K562 (cell line): ENCODE data around the gene CCDC9B. TPM values are rescaled to one million over a fixed set of nuclear protein-coding genes. Genes with fewer than 3 reads are reported as not detected.

Source experiments
- ATAC-seq: fragments of 200-7000 bp; cut with Tn5 transposase; 3 replicates; pipeline ENCODE4 v1.9.1; 2020; ENCODE audit warnings: moderate library complexity
- BruUV-seq: library from RNA; stranded (reverse); fragments of 400-500 nt; replicated peaks from 2 replicates; lab custom pipeline; 2021; lab: Mats Ljungman, UMichigan
- CTCF ChIA-PET: fragments of 300-600 bp; formaldehyde crosslinking; extraction: SDS; loops from one replicate; lab custom pipeline; 2021; ENCODE audit warnings: low intra/inter-chr PET ratio; lab: Yijun Ruan, JAX
- POLR2A ChIA-PET: fragments of 300-600, 350-650 bp; sonication (Branson Sonifier 250); formaldehyde crosslinking; extraction: SDS; loops from one replicate; lab custom pipeline; 2021; ENCODE audit warnings: antibody characterized with exemption, inconsistent platforms; lab: Yijun Ruan, JAX
- DNase-seq, 4 experiments: peaks; one replicate each; pipeline versions ENCODE4 v3.0.0 to v3.0.0-alpha.2; 2011 to 2018; ENCODE audit warnings: low spot score in 3 of 4, mixed read lengths in 3 of 4; ENCODE audit errors: extremely low read depth in 1 of 4
- FAIRE-seq: peaks from 2 replicates; lab custom pipeline; 2011; peaks lifted over from hg19 to GRCh38; lab: Jason Lieb, UNC
- H2AFZ ChIP-seq: 2 replicates; pipeline ENCODE4 v1.6.0; 2011; ENCODE audit warnings: low read depth, low read length, control low read depth, inconsistent platforms
- H3K27ac ChIP-seq: fragments of 200-600 bp; 3 replicates; pipeline ENCODE4 v1.8.0; 2011; ENCODE audit warnings: low read depth, mild to moderate bottlenecking, control low read depth, inconsistent platforms, low read length, moderate library complexity, mixed read lengths; ENCODE audit errors: extremely low read depth
- H3K27me3 ChIP-seq, 2 experiments: fragments of 300-600 bp in 1 of 2; 2 replicates in 1 of 2; 3 replicates in 1 of 2; pipeline versions ENCODE4 v1.6.0 to v1.8.0; 2011; ENCODE audit warnings: inconsistent platforms in 2 of 2, low read length in 2 of 2, mild to moderate bottlenecking in 1 of 2, mixed read lengths in 1 of 2, moderate library complexity in 1 of 2; ENCODE audit not compliant: control insufficient read depth in 2 of 2, insufficient read depth in 2 of 2
- H3K36me3 ChIP-seq: fragments of 300-600 bp; 3 replicates; pipeline ENCODE4 v1.8.0; 2011; ENCODE audit warnings: mild to moderate bottlenecking, low read length, inconsistent platforms; ENCODE audit not compliant: control insufficient read depth, insufficient read depth
- H3K4me1 ChIP-seq, 2 experiments: fragments of 200-600 bp in 1 of 2; replicated peaks in 1 of 2; 2 replicates in 1 of 2; 3 replicates in 1 of 2; pipeline versions ENCODE4 v1.5.1 to v1.8.0; 2011; ENCODE audit warnings: inconsistent platforms in 2 of 2, low read length in 2 of 2, mild to moderate bottlenecking in 1 of 2, mixed read lengths in 1 of 2, moderate library complexity in 1 of 2; ENCODE audit not compliant: control insufficient read depth in 2 of 2, insufficient read depth in 2 of 2
- H3K4me2 ChIP-seq: 2 replicates; pipeline ENCODE4 v1.6.1; 2011; ENCODE audit warnings: low read length, control low read depth, inconsistent platforms, mixed read lengths; ENCODE audit not compliant: insufficient read depth
- H3K4me3 ChIP-seq: fragments of 200-600 bp; sonication (generic), shearing (Covaris generic); 2 replicates; pipeline ENCODE4 v1.5.1; 2016; ENCODE audit warnings: control low read depth, inconsistent platforms
- H3K79me2 ChIP-seq: fragments of 200-600 bp; 3 replicates; pipeline ENCODE4 v1.8.0; 2011; ENCODE audit warnings: low read length, inconsistent platforms; ENCODE audit not compliant: control insufficient read depth, insufficient read depth
- H3K9ac ChIP-seq, 2 experiments: 2 replicates each; pipeline versions ENCODE4 v1.6.0 to v1.6.1; 2011; ENCODE audit warnings: low read depth in 2 of 2, low read length in 2 of 2, control low read depth in 1 of 2, inconsistent platforms in 1 of 2, mild to moderate bottlenecking in 1 of 2, mixed read lengths in 1 of 2; ENCODE audit not compliant: insufficient read depth in 1 of 2
- H3K9me1 ChIP-seq: one replicate; pipeline ENCODE4 v1.6.0; 2011; ENCODE audit warnings: inconsistent platforms, mild to moderate bottlenecking, low read length, moderate library complexity; ENCODE audit not compliant: control insufficient read depth, insufficient read depth
- H3K9me3 ChIP-seq: replicated peaks from 2 replicates; pipeline ENCODE4 v1.5.1; 2011; ENCODE audit warnings: low read depth, low read length, inconsistent platforms; ENCODE audit not compliant: control insufficient read depth, insufficient read depth
- H4K20me1 ChIP-seq: replicated peaks from 2 replicates; pipeline ENCODE4 v1.6.1; 2011; ENCODE audit warnings: low read length, inconsistent platforms, mixed read lengths; ENCODE audit not compliant: control insufficient read depth, insufficient read depth
- CAMTA2 ChIP-seq: fragments of 250-450 bp; sonication (Bioruptor Pico); conservative IDR thresholded peaks from 2 replicates; pipeline ENCODE4 v1.5.1; 2022
- NRF1 ChIP-seq, 2 experiments: fragments of 450-650 bp; IDR thresholded peaks in 1 of 2; conservative IDR thresholded peaks in 1 of 2; 2 replicates each; pipeline ENCODE4 v1.6.1; 2014; ENCODE audit warnings: mild to moderate bottlenecking in 2 of 2
- PPARD ChIP-seq: fragments of 250-450 bp; sonication (Bioruptor Pico); IDR thresholded peaks from 2 replicates; pipeline ENCODE4 v1.8.0; 2022; ENCODE audit warnings: inconsistent platforms, mild to moderate bottlenecking, moderate library complexity
- TGIF2 ChIP-seq: sonication (generic); formaldehyde crosslinking; IDR thresholded peaks from 2 replicates; pipeline ENCODE4 v1.8.1; 2022; ENCODE audit warnings: mild to moderate bottlenecking, missing genetic modification reagents, moderate library complexity
- ZC3H11A ChIP-seq: IDR thresholded peaks from 2 replicates; pipeline ENCODE4 v1.6.1; 2012; ENCODE audit warnings: low read depth, low read length, improper control_type of control experiment
- ZNF121 ChIP-seq: sonication (generic); formaldehyde crosslinking; conservative IDR thresholded peaks from 2 replicates; pipeline ENCODE4 v1.8.0; 2022; ENCODE audit warnings: missing genetic modification reagents
- ZNF124 ChIP-seq: sonication (generic); formaldehyde crosslinking; IDR thresholded peaks from 2 replicates; pipeline ENCODE4 v1.8.1; 2022; ENCODE audit warnings: missing genetic modification reagents
- ZNF551 ChIP-seq: fragments of 250-450 bp; sonication (Bioruptor Pico); IDR thresholded peaks from 2 replicates; pipeline ENCODE4 v1.5.0; 2021; ENCODE audit warnings: mild to moderate bottlenecking, moderate library complexity
- WGBS: fragments of 100-300 bp; shearing (Covaris generic); methylation state at CpG from one replicate; pipeline ENCODE4 v1.1.6; 2016; ENCODE audit warnings: low coverage, mixed read lengths; ENCODE audit not compliant: insufficient coverage; ENCODE audit errors: missing lambda C conversion rate; 5-methylcytosine and 5-hydroxymethylcytosine counted together
- in situ Hi-C: fragments of 300-500 bp; cut with MboI; formaldehyde crosslinking; loops from 4 replicates; pipeline ENCODE4 v1.15.0; 2018; ENCODE audit warnings: inconsistent platforms, mixed read lengths
- intact Hi-C: fragments of 100-400 bp; cut with micrococcal nuclease; formaldehyde crosslinking; loops from 2 replicates; pipeline ENCODE4 v1.14.2; 2022
- polyA plus RNA-seq, 8 experiments: library from polyadenylated mRNA; depleted of rRNA in 4 of 8; stranded (reverse) in 5 of 8; unstranded in 3 of 8; fragments of >200 nt; fragmentation: Nextera tagmentation in 2 of 8; fragmentation: Illumina TruSeq in 1 of 8; extraction: Ambion mirVana in 2 of 8; extraction: Trizol in 1 of 8; gene quantifications; 2 replicates each; pipeline versions ENCODE4 v1.2.1 to v1.2.3, GENCODE V29; 2011 to 2014; ENCODE audit warnings: inconsistent platforms in 1 of 8, missing spikeins in 1 of 8
- total RNA-seq, 7 experiments: library from RNA; depleted of rRNA in 6 of 7; stranded (reverse); fragments of >200 nt in 6 of 7; fragmentation: Illumina TruSeq in 2 of 7; extraction: Trizol in 2 of 7; gene quantifications; 2 replicates each; pipeline versions ENCODE4 v1.2.1 to v1.2.3, GENCODE V29; 2011 to 2021; ENCODE audit warnings: low replicate concordance in 1 of 7
- TF ChIP-seq, protein P1 (sequence below): IDR thresholded peaks from 2 replicates; pipeline ENCODE4 v1.6.1; 2012; ENCODE audit warnings: low read depth, low read length, improper control_type of control experiment, borderline replicate concordance
- TF ChIP-seq, protein P2 (sequence below), 2 experiments: IDR thresholded peaks; 2 replicates each; pipeline ENCODE4 v1.6.1; 2012; ENCODE audit warnings: improper control_type of control experiment in 2 of 2, low read depth in 2 of 2, low read length in 2 of 2, borderline replicate concordance in 1 of 2

Gene CCDC9B
- total and polyA plus RNA-seq, 9 of the 15 experiments (the other 6 are each of a cell fraction or from before 2014, with no cell fraction given), result 0.01 to 0.47 (median 0.15) TPM; not detected in 1

DNA sequence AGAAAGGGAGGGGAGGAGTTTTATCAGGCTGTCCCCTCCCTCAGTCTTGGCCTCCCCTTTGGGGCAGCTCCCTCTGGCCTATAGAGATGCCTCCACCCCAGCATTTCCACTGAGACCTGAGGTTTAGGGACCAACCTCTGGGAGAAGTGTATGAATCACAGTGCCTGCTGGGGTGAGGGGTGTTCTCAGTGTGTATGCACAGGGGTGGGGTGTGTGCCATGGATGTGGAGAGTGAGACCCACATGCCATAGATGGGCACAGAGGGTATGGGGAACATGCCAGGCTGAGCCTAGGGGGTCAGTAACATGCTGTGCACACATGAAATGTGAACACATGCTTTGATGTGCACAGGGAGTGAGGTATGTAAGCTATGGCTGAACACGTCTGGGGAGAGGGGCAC lies 45.4 kb downstream of the CCDC9B start:
- H3K4me1 ChIP-seq, result peaks cover 0 to 31% of the 10 kb centered on the region in 2 experiments; a peak in 3 of 5 replicates
- 20% methylated on average over 1 of the region's 1 CpG for WGBS
- no peak overlapping the region for H3K4me3 ChIP-seq
- DNase-seq, result no peak
- no peak overlapping the region for H2AFZ ChIP-seq
- BruUV-seq, result no TSS peak
- no peaks in the 10 kb centered on the region for H3K79me2 ChIP-seq
- intact Hi-C loops, result no loop called here
- FAIRE-seq, result no peak
- no peaks in the 10 kb centered on the region for H3K9me1 ChIP-seq
- in situ Hi-C loops, result no loop called here
- no peaks in the 10 kb centered on the region for H3K9me3 ChIP-seq
- POLR2A ChIA-PET, result interaction anchor here (0.8 kb wide), 1 partner anchor 69 kb away, joined by 3 read pairs; no protein-coding TSS in a partner anchor
- no peak overlapping the region for H3K27ac ChIP-seq
- H3K9ac ChIP-seq, result no peak overlapping the region
- TF ChIP-seq PPARD (no peak), ZNF121 (CRISPR knock-in tag) (no peak), TGIF2 (CRISPR knock-in tag) (no peak), CAMTA2 (CRISPR knock-in tag) (no peak), ZC3H11A (no peak), ZNF551 (no peak), ZNF124 (CRISPR knock-in tag) (no peak), NRF1 (conservative IDR thresholded peaks at IDR 0.05 in 1 of 2, IDR thresholded peaks at IDR 0.05 in 1 of 2) (no peak)
- TF ChIP-seq, protein P1, sequence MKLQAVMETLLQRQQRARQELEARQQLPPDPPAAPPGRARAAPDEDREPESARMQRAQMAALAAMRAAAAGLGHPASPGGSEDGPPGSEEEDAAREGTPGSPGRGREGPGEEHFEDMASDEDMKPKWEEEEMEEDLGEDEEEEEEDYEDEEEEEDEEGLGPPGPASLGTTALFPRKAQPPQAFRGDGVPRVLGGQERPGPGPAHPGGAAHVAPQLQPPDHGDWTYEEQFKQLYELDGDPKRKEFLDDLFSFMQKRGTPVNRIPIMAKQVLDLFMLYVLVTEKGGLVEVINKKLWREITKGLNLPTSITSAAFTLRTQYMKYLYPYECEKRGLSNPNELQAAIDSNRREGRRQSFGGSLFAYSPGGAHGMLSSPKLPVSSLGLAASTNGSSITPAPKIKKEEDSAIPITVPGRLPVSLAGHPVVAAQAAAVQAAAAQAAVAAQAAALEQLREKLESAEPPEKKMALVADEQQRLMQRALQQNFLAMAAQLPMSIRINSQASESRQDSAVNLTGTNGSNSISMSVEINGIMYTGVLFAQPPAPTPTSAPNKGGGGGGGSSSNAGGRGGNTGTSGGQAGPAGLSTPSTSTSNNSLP, result no peak
- TF ChIP-seq, protein P2, sequence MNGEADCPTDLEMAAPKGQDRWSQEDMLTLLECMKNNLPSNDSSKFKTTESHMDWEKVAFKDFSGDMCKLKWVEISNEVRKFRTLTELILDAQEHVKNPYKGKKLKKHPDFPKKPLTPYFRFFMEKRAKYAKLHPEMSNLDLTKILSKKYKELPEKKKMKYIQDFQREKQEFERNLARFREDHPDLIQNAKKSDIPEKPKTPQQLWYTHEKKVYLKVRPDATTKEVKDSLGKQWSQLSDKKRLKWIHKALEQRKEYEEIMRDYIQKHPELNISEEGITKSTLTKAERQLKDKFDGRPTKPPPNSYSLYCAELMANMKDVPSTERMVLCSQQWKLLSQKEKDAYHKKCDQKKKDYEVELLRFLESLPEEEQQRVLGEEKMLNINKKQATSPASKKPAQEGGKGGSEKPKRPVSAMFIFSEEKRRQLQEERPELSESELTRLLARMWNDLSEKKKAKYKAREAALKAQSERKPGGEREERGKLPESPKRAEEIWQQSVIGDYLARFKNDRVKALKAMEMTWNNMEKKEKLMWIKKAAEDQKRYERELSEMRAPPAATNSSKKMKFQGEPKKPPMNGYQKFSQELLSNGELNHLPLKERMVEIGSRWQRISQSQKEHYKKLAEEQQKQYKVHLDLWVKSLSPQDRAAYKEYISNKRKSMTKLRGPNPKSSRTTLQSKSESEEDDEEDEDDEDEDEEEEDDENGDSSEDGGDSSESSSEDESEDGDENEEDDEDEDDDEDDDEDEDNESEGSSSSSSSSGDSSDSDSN (IDR thresholded peaks at IDR 0.05; ENCODE audit: borderline replicate concordance in 1 of 2, low read depth in 2 of 2, low read length in 2 of 2), result no peak
- no peak for ATAC-seq
- CTCF ChIA-PET, result no interaction called here
- H3K36me3 ChIP-seq, result no peaks in the 10 kb centered on the region
- H3K27me3 ChIP-seq, result peaks cover 3 to 41% of the 10 kb centered on the region in 2 experiments; a peak in 4 of 5 replicates
- 0 out of 2 replicates have a peak, but pooled peaks cover 2% of the 10 kb centered on the region for H4K20me1 ChIP-seq
- H3K4me2 ChIP-seq, result no peak overlapping the region
